Femur (tissue), 1 donor: Measurements from ENCODE around the gene DUS2.
"Not testable (repeated sequence)": the region's sequence is repeated elsewhere in the genome, so short reads cannot be mapped to it uniquely, and the experiment has no call there.

Source experiments
- DNase-seq: peaks from one replicate; pipeline ENCODE4 v3.0.0-alpha.2; 2017

DUS2 gene

GRCh38 chr16:67998779-67999688 is 24.1 kb upstream of the DUS2 start, which contains the start of gene DPEP2:
TSS of gene DPEP2 (minus strand) at chr16:67999484. CDS start at chr16:67993212, 6,272 bp downstream.
- DNase-seq: not testable (repeated sequence)

- DNase-seq: no peak
These were observed 23.1 kb upstream of the DUS2 start for GRCh38 chr16:67999985-68000384.

GRCh38 chr16:68000450-68000849 is 22.6 kb upstream of the DUS2 start:
- DNase-seq: no peak

GRCh38 chr16:68003031-68003430 is 20.1 kb upstream of the DUS2 start:
- DNase-seq: no peak

GRCh38 chr16:68005211-68005610 is 17.9 kb upstream of the DUS2 start:
- no peak for DNase-seq

GRCh38 chr16:68005786-68006286 is 17.2 kb upstream of the DUS2 start:
- DNase-seq: peak; percentile 52

GRCh38 chr16:68009157-68009735 is 13.8 kb upstream of the DUS2 start:
- no peak for DNase-seq

GRCh38 chr16:68009872-68010271 is 13.2 kb upstream of the DUS2 start:
- DNase-seq: not testable (repeated sequence)

- no peak for DNase-seq
These were observed 9.6 kb upstream of the DUS2 start for GRCh38 chr16:68013440-68013839.

GRCh38 chr16:68015681-68016080 is 7.4 kb upstream of the DUS2 start, which contains the start of gene DPEP2NB:
TSS of gene DPEP2NB (minus strand) at chr16:68015911. CDS start at chr16:68015770, 141 bp downstream.
- no peak for DNase-seq

- DNase-seq: no peak
These were observed 3.9 kb upstream of the DUS2 start for GRCh38 chr16:68019167-68019680.

GRCh38 chr16:68021490-68021889 is 1.6 kb upstream of the DUS2 start:
- DNase-seq: no peak

GRCh38 chr16:68022278-68022727 is 781 bp upstream of the DUS2 start:
- DNase-seq: peak; percentile 23

GRCh38 chr16:68028996-68029395 is 5.9 kb downstream of the DUS2 start:
- DNase-seq: no peak

- not testable (repeated sequence) for DNase-seq
These were observed 7.0 kb downstream of the DUS2 start for GRCh38 chr16:68030108-68030507.

GRCh38 chr16:68031951-68032350 is 8.9 kb downstream of the DUS2 start:
- no peak for DNase-seq

GRCh38 chr16:68033101-68033500 is 10.0 kb downstream of the DUS2 start:
- no peak for DNase-seq

- DNase-seq: no peak
These were observed 12.1 kb downstream of the DUS2 start for GRCh38 chr16:68035227-68035626.

- DNase-seq: no peak
These were observed 14.9 kb downstream of the DUS2 start for GRCh38 chr16:68037841-68038597.

GRCh38 chr16:68040506-68041288 is 17.6 kb downstream of the DUS2 start:
- DNase-seq: peak; percentile 82

GRCh38 chr16:68041783-68042182 is 18.7 kb downstream of the DUS2 start:
- no peak for DNase-seq

GRCh38 chr16:68046106-68046505 is 23.0 kb downstream of the DUS2 start:
- no peak for DNase-seq
